Fibroblast of mammary gland (primary cell): ENCODE data around the gene CCDC124.
A peak's percentile ranks its signal among the peaks of the same experiment; 100 is the strongest.
"Not testable (repeated sequence)": the region's sequence is repeated elsewhere in the genome, so short reads cannot be mapped to it uniquely, and the experiment has no call there.

ENCODE experiments used
- DNase-seq: peaks from one replicate; pipeline ENCODE4 v3.0.0-alpha.2; 2010; ENCODE audit warnings: low read depth
- H3K4me3 ChIP-seq: 2 replicates; pipeline ENCODE4 v1.5.1; 2011; ENCODE audit warnings: low read depth, mild to moderate bottlenecking, low read length, moderate library complexity; ENCODE audit not compliant: control insufficient read depth
- TF ChIP-seq, protein P1 (sequence below): conservative IDR thresholded peaks from 2 replicates; pipeline ENCODE4 v1.5.1; 2011; ENCODE audit warnings: low read depth, low read length, inconsistent platforms; ENCODE audit not compliant: control insufficient read depth, insufficient read depth

CCDC124 gene

DNA sequence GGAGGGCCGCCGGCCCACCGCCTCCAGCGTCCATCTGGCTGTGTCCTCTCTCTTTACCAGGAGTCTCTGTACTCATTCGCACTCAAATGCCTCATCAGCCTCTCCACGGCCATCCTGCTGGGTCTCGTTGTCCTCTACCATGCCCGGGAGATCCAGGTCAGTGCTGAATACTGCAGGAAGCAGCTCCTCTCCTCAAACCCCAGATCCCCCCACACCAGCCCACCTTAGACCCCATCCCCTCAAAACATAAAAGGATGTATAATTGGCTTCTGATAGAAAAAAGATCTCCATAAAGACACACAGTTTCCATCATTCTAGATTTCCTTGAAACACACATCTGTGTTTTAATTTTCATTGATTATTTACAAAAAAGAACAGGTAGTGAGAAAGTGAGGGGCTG is 42.2 kb downstream of the CCDC124 start:
- TF ChIP-seq, protein P1, sequence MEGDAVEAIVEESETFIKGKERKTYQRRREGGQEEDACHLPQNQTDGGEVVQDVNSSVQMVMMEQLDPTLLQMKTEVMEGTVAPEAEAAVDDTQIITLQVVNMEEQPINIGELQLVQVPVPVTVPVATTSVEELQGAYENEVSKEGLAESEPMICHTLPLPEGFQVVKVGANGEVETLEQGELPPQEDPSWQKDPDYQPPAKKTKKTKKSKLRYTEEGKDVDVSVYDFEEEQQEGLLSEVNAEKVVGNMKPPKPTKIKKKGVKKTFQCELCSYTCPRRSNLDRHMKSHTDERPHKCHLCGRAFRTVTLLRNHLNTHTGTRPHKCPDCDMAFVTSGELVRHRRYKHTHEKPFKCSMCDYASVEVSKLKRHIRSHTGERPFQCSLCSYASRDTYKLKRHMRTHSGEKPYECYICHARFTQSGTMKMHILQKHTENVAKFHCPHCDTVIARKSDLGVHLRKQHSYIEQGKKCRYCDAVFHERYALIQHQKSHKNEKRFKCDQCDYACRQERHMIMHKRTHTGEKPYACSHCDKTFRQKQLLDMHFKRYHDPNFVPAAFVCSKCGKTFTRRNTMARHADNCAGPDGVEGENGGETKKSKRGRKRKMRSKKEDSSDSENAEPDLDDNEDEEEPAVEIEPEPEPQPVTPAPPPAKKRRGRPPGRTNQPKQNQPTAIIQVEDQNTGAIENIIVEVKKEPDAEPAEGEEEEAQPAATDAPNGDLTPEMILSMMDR: no peak
- H3K4me3 ChIP-seq: no peak overlapping the region
- no peak for DNase-seq

DNA sequence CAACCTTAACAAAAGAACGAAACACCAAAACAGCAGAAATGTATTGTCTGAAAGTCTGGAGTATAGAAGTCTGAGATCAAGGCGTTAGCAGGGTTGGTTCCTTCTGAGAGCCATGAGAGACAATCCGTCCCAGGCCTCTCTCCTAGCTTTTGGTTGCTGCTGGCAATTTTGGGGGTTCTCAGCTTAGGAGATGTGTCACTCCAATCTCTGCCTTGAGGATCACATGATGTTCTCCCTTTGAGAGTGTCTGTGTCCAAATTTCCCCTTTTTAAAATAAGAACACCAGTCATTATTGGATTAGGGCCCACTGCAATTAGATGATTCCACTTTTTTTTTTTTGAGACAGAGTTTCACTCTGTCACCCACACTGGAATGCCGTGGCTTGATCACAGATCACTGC is 44.2 kb downstream of the CCDC124 start:
- DNase-seq: no peak
- TF ChIP-seq, protein P1: no peak
- H3K4me3 ChIP-seq: no peak overlapping the region

- no peak for DNase-seq
- TF ChIP-seq, protein P1: no peak
- no peak overlapping the region for H3K4me3 ChIP-seq
These were observed 44.7 kb downstream of the CCDC124 start for GRCh38 chr19:17977488-17977887.

- H3K4me3 ChIP-seq: no peak overlapping the region
- DNase-seq: no peak
- TF ChIP-seq, protein P1: no peak
These were observed 48.8 kb downstream of the CCDC124 start for GRCh38 chr19:17981611-17982010.

DNA sequence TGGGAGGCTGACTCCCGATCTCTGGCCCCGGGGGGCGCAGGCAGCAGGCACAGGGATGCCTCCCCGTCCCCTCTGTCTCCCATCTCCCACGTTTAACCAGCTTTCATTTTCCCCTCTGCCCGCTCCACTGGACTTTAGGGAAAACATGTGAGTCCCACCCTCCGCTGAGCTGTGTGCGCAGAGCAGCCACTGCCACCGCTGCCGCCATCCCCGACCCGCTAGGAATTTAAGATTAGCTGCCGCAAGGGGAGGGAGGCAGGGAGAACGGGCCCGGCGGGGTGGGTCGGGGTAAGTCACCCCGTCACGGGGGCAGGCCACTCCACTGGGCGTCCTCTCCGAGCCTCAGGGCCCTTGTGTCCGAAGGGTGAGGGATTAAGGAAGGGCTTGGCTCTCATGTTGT is 49.6 kb downstream of the CCDC124 start:
- TF ChIP-seq, protein P1: no peak
- no peak overlapping the region for H3K4me3 ChIP-seq
- DNase-seq: no peak

DNA sequence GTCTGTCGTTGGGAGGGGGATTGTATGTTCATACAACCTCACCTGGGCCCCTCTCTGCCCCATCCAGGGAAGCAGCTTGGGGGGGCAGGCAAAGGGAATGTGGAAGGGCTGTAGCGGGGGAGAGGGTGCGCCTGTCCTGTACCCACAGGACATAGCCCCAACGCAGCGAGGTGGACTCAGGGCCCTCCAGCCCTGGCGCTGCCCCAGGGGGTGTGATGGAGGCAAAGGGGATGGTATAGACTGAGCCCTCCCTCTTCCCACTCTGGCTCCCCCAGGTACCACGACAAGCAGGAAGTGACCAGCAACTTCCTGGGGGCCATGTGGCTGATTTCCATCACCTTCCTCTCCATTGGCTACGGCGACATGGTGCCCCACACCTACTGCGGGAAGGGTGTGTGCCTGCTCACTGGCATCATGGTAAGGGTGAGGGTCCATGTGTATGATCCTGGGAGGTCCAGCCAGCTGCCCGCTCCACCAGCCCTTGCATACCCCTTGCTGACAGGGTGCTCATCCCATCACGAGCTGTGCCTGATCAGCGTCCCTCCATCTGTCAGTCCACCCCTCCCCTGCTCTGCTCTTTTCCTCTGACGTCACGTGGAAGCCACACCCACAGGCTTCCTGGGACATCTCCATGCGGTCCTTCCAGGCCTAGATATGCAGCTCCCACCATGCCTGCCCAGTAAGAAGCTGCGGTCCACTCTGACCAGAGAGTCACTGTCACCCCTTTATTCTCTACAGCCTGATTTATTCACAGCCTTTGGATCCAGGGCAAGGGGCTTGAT is 52.4 kb downstream of the CCDC124 start:
- H3K4me3 ChIP-seq: no peak overlapping the region
- DNase-seq: peak; percentile 7
- TF ChIP-seq, protein P1: no peak

GRCh38 chr19:17986569-17986968 is 53.8 kb downstream of the CCDC124 start:
- not testable (repeated sequence) for H3K4me3 ChIP-seq, DNase-seq
